ENCODE results near the gene TBC1D3B.
"Not testable (repeated sequence)": the region's sequence is repeated elsewhere in the genome, so short reads cannot be mapped to it uniquely, and the experiment has no call there.

DNA sequence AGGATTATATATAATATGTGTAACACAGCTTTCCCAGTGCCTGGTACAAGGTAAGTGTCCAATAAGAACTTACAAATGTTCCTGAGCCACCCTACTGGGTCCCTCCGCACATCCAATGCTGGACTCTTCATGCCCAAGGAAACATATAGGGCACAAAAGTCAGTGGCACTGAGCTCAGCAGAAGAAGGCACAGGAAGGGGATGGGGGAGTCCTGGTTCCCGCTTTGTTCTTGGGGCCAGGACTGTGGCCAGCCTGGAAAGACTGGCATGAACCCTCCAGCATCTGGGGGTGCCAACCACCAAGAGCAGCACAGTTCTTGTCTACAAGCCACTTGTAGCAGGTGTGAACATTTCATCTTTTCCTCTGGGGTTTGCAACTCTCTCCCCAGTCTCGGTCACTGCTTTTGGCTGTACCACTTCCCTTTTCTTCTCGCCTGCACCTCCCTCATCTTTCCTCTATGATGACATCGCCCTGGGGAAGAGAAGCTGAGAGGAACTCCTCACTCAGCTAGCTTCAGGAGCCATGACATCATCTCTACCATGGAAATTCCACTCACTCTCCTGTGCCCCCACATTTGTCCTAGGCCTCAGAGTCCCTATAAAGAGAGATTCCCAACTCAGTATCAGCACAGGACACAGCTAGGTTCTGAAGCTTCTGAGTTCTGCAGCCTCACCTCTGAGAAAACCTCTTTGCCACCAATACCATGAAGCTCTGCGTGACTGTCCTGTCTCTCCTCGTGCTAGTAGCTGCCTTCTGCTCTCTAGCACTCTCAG, 34.2 kb upstream of the TBC1D3B start, which contains the start of gene CCL4L2:
- TF ChIP-seq EP300 (IDR thresholded peaks at IDR 0.05; ENCODE audit: low read depth in 2 of 2, low read length in 2 of 2); EP300 (CRISPR knock-in tag; IDR thresholded peaks at IDR 0.05; ENCODE audit: borderline replicate concordance); POLR2A (IDR thresholded peaks at IDR 0.05; ENCODE audit: insufficient read depth in 1 of 2, low read depth in 2 of 2, low read length in 2 of 2); SMAD9 (CRISPR knock-in tag; IDR thresholded peaks at IDR 0.05); TAF15 (IDR thresholded peaks at IDR 0.05; ENCODE audit: low read depth, low read length, poor library complexity, severe bottlenecking); ZNF138 (CRISPR knock-in tag; IDR thresholded peaks at IDR 0.05; ENCODE audit: low read depth); THAP11 (CRISPR knock-in tag; IDR thresholded peaks at IDR 0.05); ZNF24 (IDR thresholded peaks at IDR 0.05): not testable (repeated sequence)
- TF ChIP-seq, protein P1, sequence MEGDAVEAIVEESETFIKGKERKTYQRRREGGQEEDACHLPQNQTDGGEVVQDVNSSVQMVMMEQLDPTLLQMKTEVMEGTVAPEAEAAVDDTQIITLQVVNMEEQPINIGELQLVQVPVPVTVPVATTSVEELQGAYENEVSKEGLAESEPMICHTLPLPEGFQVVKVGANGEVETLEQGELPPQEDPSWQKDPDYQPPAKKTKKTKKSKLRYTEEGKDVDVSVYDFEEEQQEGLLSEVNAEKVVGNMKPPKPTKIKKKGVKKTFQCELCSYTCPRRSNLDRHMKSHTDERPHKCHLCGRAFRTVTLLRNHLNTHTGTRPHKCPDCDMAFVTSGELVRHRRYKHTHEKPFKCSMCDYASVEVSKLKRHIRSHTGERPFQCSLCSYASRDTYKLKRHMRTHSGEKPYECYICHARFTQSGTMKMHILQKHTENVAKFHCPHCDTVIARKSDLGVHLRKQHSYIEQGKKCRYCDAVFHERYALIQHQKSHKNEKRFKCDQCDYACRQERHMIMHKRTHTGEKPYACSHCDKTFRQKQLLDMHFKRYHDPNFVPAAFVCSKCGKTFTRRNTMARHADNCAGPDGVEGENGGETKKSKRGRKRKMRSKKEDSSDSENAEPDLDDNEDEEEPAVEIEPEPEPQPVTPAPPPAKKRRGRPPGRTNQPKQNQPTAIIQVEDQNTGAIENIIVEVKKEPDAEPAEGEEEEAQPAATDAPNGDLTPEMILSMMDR (CRISPR knock-in tag; IDR thresholded peaks at IDR 0.05) = not testable (repeated sequence)
- TF ChIP-seq, protein P2, sequence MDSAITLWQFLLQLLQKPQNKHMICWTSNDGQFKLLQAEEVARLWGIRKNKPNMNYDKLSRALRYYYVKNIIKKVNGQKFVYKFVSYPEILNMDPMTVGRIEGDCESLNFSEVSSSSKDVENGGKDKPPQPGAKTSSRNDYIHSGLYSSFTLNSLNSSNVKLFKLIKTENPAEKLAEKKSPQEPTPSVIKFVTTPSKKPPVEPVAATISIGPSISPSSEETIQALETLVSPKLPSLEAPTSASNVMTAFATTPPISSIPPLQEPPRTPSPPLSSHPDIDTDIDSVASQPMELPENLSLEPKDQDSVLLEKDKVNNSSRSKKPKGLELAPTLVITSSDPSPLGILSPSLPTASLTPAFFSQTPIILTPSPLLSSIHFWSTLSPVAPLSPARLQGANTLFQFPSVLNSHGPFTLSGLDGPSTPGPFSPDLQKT (CRISPR knock-in tag; IDR thresholded peaks at IDR 0.05; ENCODE audit: borderline replicate concordance) = not testable (repeated sequence)
